ENCODE results near the gene NELL1. TPM values are rescaled to one million over a fixed set of nuclear protein-coding genes. Genes with fewer than 3 reads are reported as not detected.

The NELL1 gene
- polyA plus RNA-seq, 5 donors, result 0.28 to 2.5 (median 0.54) TPM

GRCh38 chr11:21564833-21565682 is 895.7 kb downstream of the NELL1 start:
- no peak for DNase-seq

GRCh38 chr11:21566521-21567117 is 897.2 kb downstream of the NELL1 start:
- DNase-seq, result no peak

GRCh38 chr11:21567645-21568290 is 898.4 kb downstream of the NELL1 start:
- no peak for DNase-seq

GRCh38 chr11:21572210-21572609 is 902.8 kb downstream of the NELL1 start:
- no peak for DNase-seq

- DNase-seq, result no peak
Measured at GRCh38 chr11:21582791-21583190, 913.4 kb downstream of the NELL1 start.

- no peak for DNase-seq
Measured at GRCh38 chr11:21588754-21589153, 919.4 kb downstream of the NELL1 start.

- no peak for DNase-seq
Measured at GRCh38 chr11:21602699-21603098, 933.3 kb downstream of the NELL1 start.

- DNase-seq, result no peak
Measured at GRCh38 chr11:21603886-21604285, 934.5 kb downstream of the NELL1 start.

GRCh38 chr11:21604564-21604963 is 935.2 kb downstream of the NELL1 start:
- DNase-seq, result no peak

- no peak for DNase-seq
Measured at GRCh38 chr11:21612326-21612725, 942.9 kb downstream of the NELL1 start.

GRCh38 chr11:21614961-21615360 is 945.6 kb downstream of the NELL1 start:
- no peak for DNase-seq

GRCh38 chr11:21615955-21616371 is 946.6 kb downstream of the NELL1 start:
- DNase-seq, result no peak

- no peak for DNase-seq
Measured at GRCh38 chr11:21622566-21622965, 953.2 kb downstream of the NELL1 start.

- no peak for DNase-seq
Measured at GRCh38 chr11:21622995-21623394, 953.6 kb downstream of the NELL1 start.

Other genes with a start within 250 kb of the NELL1 start
- not detected for gene SLC6A5, start 70.0 kb upstream of the NELL1 start, polyA plus RNA-seq (ENCODE audit: insufficient read depth in 1 of 5, insufficient read length in 5 of 5, low replicate concordance in 1 of 5)